Skeletal muscle tissue (tissue), 4 donors: Measurements from ENCODE around the gene TMEM108. TPM values are rescaled to one million over a fixed set of nuclear protein-coding genes. Genes with fewer than 3 reads are reported as not detected.

Experiments used
- H3K27ac ChIP-seq: one replicate; pipeline ENCODE4 v1.7.0; 2013; ENCODE audit warnings: mild to moderate bottlenecking, low read depth, low read length, inconsistent platforms
- H3K27me3 ChIP-seq, 3 donors: one replicate each; pipeline ENCODE4 v1.7.0; 2013; ENCODE audit warnings: low read length in 3 of 3; ENCODE audit not compliant: control insufficient read depth in 3 of 3, insufficient read depth in 3 of 3
- H3K36me3 ChIP-seq, 3 donors: one replicate each; pipeline ENCODE4 v1.7.0; 2013; ENCODE audit warnings: low read length in 3 of 3; ENCODE audit not compliant: control insufficient read depth in 3 of 3, insufficient read depth in 3 of 3
- H3K4me1 ChIP-seq, 3 donors: one replicate each; pipeline ENCODE4 v1.7.0; 2013; ENCODE audit warnings: low read length in 3 of 3, mild to moderate bottlenecking in 3 of 3; ENCODE audit not compliant: control insufficient read depth in 3 of 3, insufficient read depth in 3 of 3
- H3K4me3 ChIP-seq, 3 donors: one replicate each; pipeline ENCODE4 v1.7.0; 2013; ENCODE audit warnings: low read length in 3 of 3
- H3K9ac ChIP-seq, 3 donors: one replicate each; pipeline ENCODE4 v1.7.0; 2013; ENCODE audit warnings: low read length in 3 of 3, mild to moderate bottlenecking in 3 of 3, moderate library complexity in 2 of 3, low read depth in 1 of 3
- H3K9me3 ChIP-seq, 3 donors: one replicate each; pipeline ENCODE4 v1.7.0; 2013; ENCODE audit warnings: low read length in 3 of 3; ENCODE audit not compliant: control insufficient read depth in 3 of 3
- total RNA-seq: library from RNA; depleted of rRNA; stranded (reverse); fragments of >200 nt; gene quantifications from one replicate; pipeline ENCODE4 v1.2.3, GENCODE V29; 2014
- donor health status: Osteomylitis.

TMEM108 gene
- total RNA-seq, 1 donor from 2014 or later, result 7.3 TPM

GRCh38 chr3:133077688-133078087, 39.5 kb downstream of the TMEM108 start:
- no peak overlapping the region for H3K9ac ChIP-seq
- no peaks in the 10 kb centered on the region for H3K27me3 ChIP-seq
- H3K9me3 ChIP-seq, result no peaks in the 10 kb centered on the region
- no peaks in the 10 kb centered on the region for H3K4me1 ChIP-seq
- no peaks in the 10 kb centered on the region for H3K36me3 ChIP-seq
- no peak overlapping the region for H3K27ac ChIP-seq
- no peak overlapping the region for H3K4me3 ChIP-seq

- Histone ChIP-seq H3K9ac (no peak overlapping the region), H3K36me3 (no peaks in the 10 kb centered on the region), H3K4me1 (peaks cover 0 to 3% (median 2%) of the 10 kb centered on the region in 3 donors), H3K4me3 (no peak overlapping the region), H3K27me3 (no peaks in the 10 kb centered on the region), H3K27ac (no peak overlapping the region), H3K9me3 (no peaks in the 10 kb centered on the region)
These were observed 41.4 kb downstream of the TMEM108 start for GRCh38 chr3:133079621-133080020.

- Histone ChIP-seq H3K9me3 (no peaks in the 10 kb centered on the region), H3K27me3 (no peaks in the 10 kb centered on the region), H3K4me3 (no peak overlapping the region), H3K36me3 (no peaks in the 10 kb centered on the region), H3K27ac (no peak overlapping the region), H3K9ac (no peak overlapping the region), H3K4me1 (peaks cover 0 to 3% (median 2%) of the 10 kb centered on the region in 3 donors)
These were observed 42.8 kb downstream of the TMEM108 start for GRCh38 chr3:133081016-133081415.

- Histone ChIP-seq H3K36me3 (no peaks in the 10 kb centered on the region), H3K27ac (no peak overlapping the region), H3K9ac (no peak overlapping the region), H3K4me1 (peaks cover 0 to 3% (median 2%) of the 10 kb centered on the region in 3 donors), H3K27me3 (no peaks in the 10 kb centered on the region), H3K4me3 (no peak overlapping the region), H3K9me3 (no peaks in the 10 kb centered on the region)
These were observed 45.2 kb downstream of the TMEM108 start for GRCh38 chr3:133083395-133083794.

- no peak overlapping the region for H3K9ac ChIP-seq
- H3K9me3 ChIP-seq, result no peaks in the 10 kb centered on the region
- H3K4me1 ChIP-seq, result no peaks in the 10 kb centered on the region
- no peak overlapping the region for H3K27ac ChIP-seq
- H3K4me3 ChIP-seq, result no peak overlapping the region
- no peaks in the 10 kb centered on the region for H3K27me3 ChIP-seq
- no peaks in the 10 kb centered on the region for H3K36me3 ChIP-seq
These were observed 51.8 kb downstream of the TMEM108 start for GRCh38 chr3:133089906-133090485.

GRCh38 chr3:133092681-133093080, 54.5 kb downstream of the TMEM108 start:
- Histone ChIP-seq H3K27me3 (no peaks in the 10 kb centered on the region), H3K4me1 (no peaks in the 10 kb centered on the region), H3K9me3 (no peaks in the 10 kb centered on the region), H3K9ac (no peak overlapping the region), H3K4me3 (no peak overlapping the region), H3K27ac (no peak overlapping the region), H3K36me3 (no peaks in the 10 kb centered on the region)

- no peaks in the 10 kb centered on the region for H3K9me3 ChIP-seq
These were observed 55.2 kb downstream of the TMEM108 start for GRCh38 chr3:133093366-133093765.

GRCh38 chr3:133096900-133097613, 58.9 kb downstream of the TMEM108 start:
- Histone ChIP-seq H3K9me3 (no peaks in the 10 kb centered on the region), H3K27ac (no peak overlapping the region), H3K27me3 (no peaks in the 10 kb centered on the region), H3K9ac (no peak overlapping the region), H3K36me3 (no peaks in the 10 kb centered on the region), H3K4me3 (no peak overlapping the region), H3K4me1 (no peaks in the 10 kb centered on the region)

More at GRCh38 chr3:133093366-133093765, 55.2 kb downstream of the TMEM108 start:
- Histone ChIP-seq H3K4me1 (no peaks in the 10 kb centered on the region), H3K27me3 (no peaks in the 10 kb centered on the region), H3K9ac (no peak overlapping the region), H3K36me3 (no peaks in the 10 kb centered on the region), H3K4me3 (no peak overlapping the region), H3K27ac (no peak overlapping the region)

- no peaks in the 10 kb centered on the region for H3K36me3 ChIP-seq
- no peak overlapping the region for H3K27ac ChIP-seq
- H3K9ac ChIP-seq, result no peak overlapping the region
- H3K27me3 ChIP-seq, result no peaks in the 10 kb centered on the region
- no peaks in the 10 kb centered on the region for H3K9me3 ChIP-seq
- peaks cover 0 to 3% (median 0%) of the 10 kb centered on the region in 3 donors for H3K4me1 ChIP-seq
- H3K4me3 ChIP-seq, result no peak overlapping the region
These were observed 65.5 kb downstream of the TMEM108 start for GRCh38 chr3:133103706-133104105.

GRCh38 chr3:133106169-133106568, 68.0 kb downstream of the TMEM108 start:
- H3K9ac ChIP-seq, result no peak overlapping the region
- no peaks in the 10 kb centered on the region for H3K27me3 ChIP-seq
- H3K9me3 ChIP-seq, result no peaks in the 10 kb centered on the region
- H3K4me3 ChIP-seq, result no peak overlapping the region
- H3K36me3 ChIP-seq, result no peaks in the 10 kb centered on the region
- H3K27ac ChIP-seq, result no peak overlapping the region
- peaks cover 0 to 3% (median 0%) of the 10 kb centered on the region in 3 donors for H3K4me1 ChIP-seq
